ENCODE results near the gene LARP7. TPM values are rescaled to one million over a fixed set of nuclear protein-coding genes. Genes with fewer than 3 reads are reported as not detected.

Gene LARP7
- 10 to 100 TPM; 18.1 to 68.7 (median 41.9) TPM for total RNA-seq
- polyA plus RNA-seq: 100 to 1,000 TPM in 1 of 3 donors, 10 to 100 TPM in 2; 31.7 to 100 (median 34.9) TPM
- long read RNA-seq, donor 1, partial matches to known transcripts: 37 of 40 reads
- long read RNA-seq, donor 1, other reads (novel, unspliced or antisense): 0 of 40 reads
- long read RNA-seq, donor 2, partial matches to known transcripts: 22 of 29 reads
- long read RNA-seq, donor 2, other reads (novel, unspliced or antisense): 0 of 29 reads
- long read RNA-seq, donor 3, partial matches to known transcripts: 0 of 2 reads
- long read RNA-seq, donor 3, other reads (novel, unspliced or antisense): 0 of 2 reads
- long read RNA-seq, donor 4: 0 reads
- long read RNA-seq, donor 5, partial matches to known transcripts: 30 of 34 reads
- long read RNA-seq, donor 5, other reads (novel, unspliced or antisense): 0 of 34 reads
- long read RNA-seq, donor 6, transcript LARP7-202 (13 exons, 2,286 nt): major isoform, 6 of 108 reads
- long read RNA-seq, donor 6, partial matches to known transcripts: 92 of 108 reads
- long read RNA-seq, donor 6, other reads (novel, unspliced or antisense): 0 of 108 reads
- long read RNA-seq, donor 7, partial matches to known transcripts: 26 of 31 reads
- long read RNA-seq, donor 7, other reads (novel, unspliced or antisense): 0 of 31 reads
- long read RNA-seq, donor 8, partial matches to known transcripts: 27 of 30 reads
- long read RNA-seq, donor 8, other reads (novel, unspliced or antisense): 0 of 30 reads
- long read RNA-seq, donor 9, partial matches to known transcripts: 26 of 26 reads
- long read RNA-seq, donor 9, other reads (novel, unspliced or antisense): 0 of 26 reads
- long read RNA-seq, donor 10, partial matches to known transcripts: 0 of 3 reads
- long read RNA-seq, donor 10, other reads (novel, unspliced or antisense): 0 of 3 reads

DNA sequence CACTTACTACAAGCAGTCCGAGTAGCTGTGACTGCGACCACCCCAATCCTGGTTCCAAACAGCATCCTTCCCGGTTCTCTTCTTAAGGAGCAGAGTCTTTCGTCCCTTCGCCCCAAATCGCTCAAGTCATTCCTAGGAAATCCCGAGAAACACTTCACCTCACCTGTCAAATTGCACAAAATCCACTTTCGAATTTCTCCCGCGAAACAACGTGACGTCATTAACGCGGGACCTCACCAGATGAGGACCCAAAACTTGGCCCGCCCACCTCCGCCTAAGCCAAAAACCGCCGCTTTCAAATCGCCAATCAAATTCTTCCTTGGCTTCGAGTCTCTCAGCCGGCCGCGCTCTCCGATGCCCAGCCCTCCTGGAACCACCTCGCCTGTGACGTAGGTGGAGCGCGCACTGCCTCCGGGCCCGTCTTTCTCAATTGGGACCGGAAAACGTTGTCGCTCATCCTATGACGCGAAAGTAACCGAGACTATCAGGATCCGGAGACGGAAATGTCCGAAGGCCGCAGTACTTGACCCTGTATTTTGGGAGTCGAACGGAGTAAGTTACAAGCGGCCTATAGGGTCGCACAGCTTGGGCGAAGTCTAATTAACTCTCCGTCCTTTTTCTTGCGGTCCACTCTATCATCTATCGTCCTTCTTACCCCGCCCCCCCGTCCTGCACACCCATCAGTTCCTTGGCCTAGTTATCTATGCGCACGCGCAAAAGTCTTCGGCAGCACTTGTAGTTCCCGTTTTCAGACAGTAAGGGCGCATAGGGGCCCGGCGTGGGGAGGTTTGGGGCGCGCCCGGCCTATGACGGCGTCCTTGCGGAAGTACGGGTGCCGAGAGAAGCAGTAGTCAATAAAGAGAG, at the start of gene LARP7, which contains the start of gene ZGRF1:
Gene LARP7 (plus strand): TSS at position 456 of the 864 bp plus-strand sequence. CDS start 7,527 bp downstream, outside the sequence.
Gene ZGRF1 (minus strand): TSS at position 222 of the 864 bp plus-strand sequence. CDS start 3,733 bp downstream, outside the sequence.
- WGBS, 5 donors: 0 to 1% (median 0%) methylated on average over 62 to 66 of the region's 66 CpGs
- intact Hi-C loops (cut with DNase I; ENCODE audit: low total_unique reads): no loop called here
- peak within 1 kb of the TSS; percentile 90 to 98 (median 94) for H3K27ac ChIP-seq

DNA sequence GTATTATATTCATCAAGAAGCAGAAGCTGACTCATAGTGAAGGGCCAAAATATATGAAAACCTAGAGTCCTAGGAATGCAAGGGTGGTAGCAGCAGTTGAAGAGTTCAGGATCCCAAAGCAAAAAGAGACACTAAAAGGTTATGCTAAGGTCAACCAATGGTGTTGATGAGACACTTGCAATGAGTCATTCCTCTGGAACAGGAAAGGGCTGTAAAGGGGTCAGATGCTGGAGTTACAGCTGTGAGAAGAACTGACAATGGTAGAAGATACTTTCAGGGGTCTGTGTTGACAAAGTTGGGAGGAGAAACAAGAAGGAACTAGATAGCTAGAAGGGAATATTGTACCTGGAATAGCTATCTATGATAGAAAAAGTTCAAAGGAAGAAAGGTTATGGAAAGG, 47.7 kb upstream of the LARP7 start:
- H3K4me1 ChIP-seq: no peaks in the 10 kb centered on the region
- TF ChIP-seq POLR2AphosphoS5 (IDR thresholded peaks at IDR 0.05) (no peak), POLR2A (IDR thresholded peaks at IDR 0.05) (no peak), EP300 (IDR thresholded peaks at IDR 0.05) (no peak)
- TF ChIP-seq, protein P1, sequence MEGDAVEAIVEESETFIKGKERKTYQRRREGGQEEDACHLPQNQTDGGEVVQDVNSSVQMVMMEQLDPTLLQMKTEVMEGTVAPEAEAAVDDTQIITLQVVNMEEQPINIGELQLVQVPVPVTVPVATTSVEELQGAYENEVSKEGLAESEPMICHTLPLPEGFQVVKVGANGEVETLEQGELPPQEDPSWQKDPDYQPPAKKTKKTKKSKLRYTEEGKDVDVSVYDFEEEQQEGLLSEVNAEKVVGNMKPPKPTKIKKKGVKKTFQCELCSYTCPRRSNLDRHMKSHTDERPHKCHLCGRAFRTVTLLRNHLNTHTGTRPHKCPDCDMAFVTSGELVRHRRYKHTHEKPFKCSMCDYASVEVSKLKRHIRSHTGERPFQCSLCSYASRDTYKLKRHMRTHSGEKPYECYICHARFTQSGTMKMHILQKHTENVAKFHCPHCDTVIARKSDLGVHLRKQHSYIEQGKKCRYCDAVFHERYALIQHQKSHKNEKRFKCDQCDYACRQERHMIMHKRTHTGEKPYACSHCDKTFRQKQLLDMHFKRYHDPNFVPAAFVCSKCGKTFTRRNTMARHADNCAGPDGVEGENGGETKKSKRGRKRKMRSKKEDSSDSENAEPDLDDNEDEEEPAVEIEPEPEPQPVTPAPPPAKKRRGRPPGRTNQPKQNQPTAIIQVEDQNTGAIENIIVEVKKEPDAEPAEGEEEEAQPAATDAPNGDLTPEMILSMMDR (IDR thresholded peaks at IDR 0.05): no peak
- DNase-seq: no peak
- no peaks in the 10 kb centered on the region for H3K27me3 ChIP-seq
- H3K9me3 ChIP-seq: no peaks in the 10 kb centered on the region
- H3K36me3 ChIP-seq: peaks cover 0 to 8% (median 3%) of the 10 kb centered on the region in 4 donors
- no peak overlapping the region for H3K27ac ChIP-seq
- intact Hi-C loops (cut with DNase I; ENCODE audit: low total_unique reads): no loop called here
- H3K4me3 ChIP-seq: no peak overlapping the region

More for the DNA sequence above, at the start of gene LARP7, which contains the start of gene ZGRF1:
- H3K4me3 ChIP-seq: peak within 1 kb of the TSS; percentile 53 to 80 (median 59)
- DNase-seq: peak; percentile 99 to 100
- peaks cover 0 to 5% (median 0%) of the 10 kb centered on the region in 4 donors for H3K36me3 ChIP-seq
- peaks cover 6 to 48% (median 30%) of the 10 kb centered on the region in 4 donors for H3K4me1 ChIP-seq
- TF ChIP-seq, protein P1 (IDR thresholded peaks at IDR 0.05): peak in 6 of 7 experiments; percentile 87 to 100 (median 98)
- TF ChIP-seq EP300 (IDR thresholded peaks at IDR 0.05): no peak
- peak in 1 of 4 donors; percentile 10 for TF ChIP-seq POLR2A (IDR thresholded peaks at IDR 0.05)
- peak; percentile 66 to 83 (median 72) for TF ChIP-seq POLR2AphosphoS5 (IDR thresholded peaks at IDR 0.05)
- no peaks in the 10 kb centered on the region for H3K27me3 ChIP-seq
- no peaks in the 10 kb centered on the region for H3K9me3 ChIP-seq

DNA sequence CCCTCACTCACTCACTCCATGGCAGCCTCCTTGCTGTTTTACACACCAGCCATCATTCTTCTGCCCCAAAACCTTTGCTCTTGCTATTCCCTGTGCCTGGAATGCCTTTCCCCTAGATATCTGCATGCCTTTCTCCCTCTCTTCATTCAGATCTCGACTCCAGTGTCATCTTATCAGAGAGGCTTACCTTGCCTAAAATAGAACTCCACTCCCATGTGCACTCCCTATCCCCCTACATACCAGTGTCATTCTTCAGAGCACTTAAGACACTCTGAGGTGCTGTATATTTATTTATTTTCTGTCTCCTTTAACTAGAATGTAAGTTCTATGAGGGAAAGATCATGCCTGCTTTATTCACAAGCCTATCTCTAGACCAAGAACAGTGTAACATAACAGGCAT, 45.4 kb upstream of the LARP7 start:
- H3K4me1 ChIP-seq: no peaks in the 10 kb centered on the region
- H3K4me3 ChIP-seq: no peak overlapping the region
- H3K27ac ChIP-seq: no peak overlapping the region
- WGBS, 5 donors: 28 to 66% (median 31%) methylated on average over 1 of the region's 1 CpG
- TF ChIP-seq, protein P1 (IDR thresholded peaks at IDR 0.05): no peak
- TF ChIP-seq POLR2A (IDR thresholded peaks at IDR 0.05) (no peak), EP300 (IDR thresholded peaks at IDR 0.05) (no peak), POLR2AphosphoS5 (IDR thresholded peaks at IDR 0.05) (no peak)
- no peaks in the 10 kb centered on the region for H3K9me3 ChIP-seq
- H3K36me3 ChIP-seq: peaks cover 0 to 6% (median 0%) of the 10 kb centered on the region in 4 donors
- no peaks in the 10 kb centered on the region for H3K27me3 ChIP-seq
- intact Hi-C loops (cut with DNase I; ENCODE audit: low total_unique reads): no loop called here
- no peak for DNase-seq

All from stomach (tissue), 19 donors.